Body of pancreas (tissue), 4 donors: ENCODE data around the gene ST6GAL1.

ENCODE experiments used
- POLR2A ChIP-seq, 3 donors: fragments of 450-650 bp; IDR thresholded peaks; one replicate each; pipeline ENCODE4 v1.6.1; 2016; ENCODE audit warnings: antibody characterized with exemption in 3 of 3, mild to moderate bottlenecking in 2 of 3
- TF ChIP-seq, protein P1 (sequence below), 7 experiments: fragments of 450-650 bp in 4 of 7; fragments of 200-600 bp in 3 of 7; sonication (generic) in 3 of 7; IDR thresholded peaks; one replicate each; pipeline ENCODE4 v1.5.1; 2016 to 2019; ENCODE audit warnings: antibody characterized with exemption in 7 of 7

DNA sequence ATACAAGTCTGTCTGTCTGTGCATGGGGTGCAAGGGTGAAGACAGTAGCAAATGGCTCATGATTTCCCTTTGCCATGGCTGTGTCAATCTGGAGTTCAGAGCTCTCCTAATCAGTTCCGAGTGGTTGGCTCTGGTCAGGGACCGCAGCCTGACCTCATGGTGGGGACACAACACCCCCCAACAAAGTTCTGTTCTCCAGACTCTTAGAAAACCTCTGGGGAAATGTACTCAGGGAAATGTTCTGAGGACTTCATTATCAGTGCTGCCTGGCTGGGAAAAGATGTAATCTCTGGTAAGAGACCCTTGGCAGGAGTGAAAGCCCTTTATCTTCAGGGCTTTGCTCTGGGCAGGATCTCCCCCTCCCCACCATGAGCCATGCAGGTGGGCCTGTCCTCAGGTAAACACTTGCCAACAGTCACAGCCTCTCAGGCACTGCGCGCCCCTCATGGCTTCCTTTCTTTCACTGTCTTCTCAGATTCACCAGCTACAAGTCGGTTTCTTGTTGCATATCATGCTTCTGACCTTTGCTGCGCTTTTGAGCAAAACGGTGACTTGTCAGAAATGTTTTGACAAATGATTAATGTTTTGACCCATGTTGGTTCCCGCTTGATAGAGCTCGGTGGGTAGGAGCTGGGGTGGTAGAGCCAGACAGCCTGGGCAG, 95.5 kb downstream of the ST6GAL1 start:
- TF ChIP-seq, protein P1, sequence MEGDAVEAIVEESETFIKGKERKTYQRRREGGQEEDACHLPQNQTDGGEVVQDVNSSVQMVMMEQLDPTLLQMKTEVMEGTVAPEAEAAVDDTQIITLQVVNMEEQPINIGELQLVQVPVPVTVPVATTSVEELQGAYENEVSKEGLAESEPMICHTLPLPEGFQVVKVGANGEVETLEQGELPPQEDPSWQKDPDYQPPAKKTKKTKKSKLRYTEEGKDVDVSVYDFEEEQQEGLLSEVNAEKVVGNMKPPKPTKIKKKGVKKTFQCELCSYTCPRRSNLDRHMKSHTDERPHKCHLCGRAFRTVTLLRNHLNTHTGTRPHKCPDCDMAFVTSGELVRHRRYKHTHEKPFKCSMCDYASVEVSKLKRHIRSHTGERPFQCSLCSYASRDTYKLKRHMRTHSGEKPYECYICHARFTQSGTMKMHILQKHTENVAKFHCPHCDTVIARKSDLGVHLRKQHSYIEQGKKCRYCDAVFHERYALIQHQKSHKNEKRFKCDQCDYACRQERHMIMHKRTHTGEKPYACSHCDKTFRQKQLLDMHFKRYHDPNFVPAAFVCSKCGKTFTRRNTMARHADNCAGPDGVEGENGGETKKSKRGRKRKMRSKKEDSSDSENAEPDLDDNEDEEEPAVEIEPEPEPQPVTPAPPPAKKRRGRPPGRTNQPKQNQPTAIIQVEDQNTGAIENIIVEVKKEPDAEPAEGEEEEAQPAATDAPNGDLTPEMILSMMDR (IDR thresholded peaks at IDR 0.05): no peak
- no peak for TF ChIP-seq POLR2A (IDR thresholded peaks at IDR 0.05)
